ENCODE data around the gene GANAB.

- TF ChIP-seq POLR2A (IDR thresholded peaks at IDR 0.05; ENCODE audit: low read depth) (no peak), CTCF (IDR thresholded peaks at IDR 0.05) (no peak), POLR2AphosphoS5 (IDR thresholded peaks at IDR 0.05) (no peak), EP300 (IDR thresholded peaks at IDR 0.05) (no peak)
Observed at GRCh38 chr11:62677156-62677555, 30.7 kb upstream of the GANAB start.
